A673 (cell line): Measurements from ENCODE around the gene CRADD. TPM values are rescaled to one million over a fixed set of nuclear protein-coding genes. Genes with fewer than 3 reads are reported as not detected.

Source experiments
- BruUV-seq: library from RNA; stranded (reverse); fragments of 400-500 nt; replicated peaks from 2 replicates; lab custom pipeline; 2021; lab: Mats Ljungman, UMichigan
- CTCF ChIA-PET: fragments of 300-600 bp; sonication (Branson Sonifier 250); formaldehyde crosslinking; loops from one replicate; lab custom pipeline; 2022; ENCODE audit warnings: antibody characterized with exemption; lab: Charles Lee
- POLR2A ChIA-PET: fragments of 300-600 bp; sonication (Branson Sonifier 250); formaldehyde crosslinking; loops from one replicate; lab custom pipeline; 2022; ENCODE audit warnings: antibody characterized with exemption; ENCODE audit not compliant: low non-redundant PET; lab: Charles Lee
- DNase-seq: peaks from one replicate; pipeline ENCODE4 v3.0.0-alpha.2; 2015; ENCODE audit warnings: low spot score
- H3K27ac ChIP-seq: fragments of 200-600 bp; sonication (generic); 2 replicates; pipeline ENCODE4 v1.5.1; 2016; ENCODE audit warnings: mixed run types, low read depth, mild to moderate bottlenecking, mixed read lengths, antibody characterized with exemption, low read length; ENCODE audit not compliant: poor library complexity, severe bottlenecking
- H3K27me3 ChIP-seq: fragments of 200-600 bp; sonication (generic); replicated peaks from 2 replicates; pipeline ENCODE4 v1.6.1; 2017; ENCODE audit warnings: mixed run types, low read depth, mild to moderate bottlenecking, mixed read lengths, antibody characterized with exemption, low read length; ENCODE audit not compliant: insufficient read depth, poor library complexity
- H3K36me3 ChIP-seq: fragments of 200-600 bp; sonication (generic); 2 replicates; pipeline ENCODE4 v1.6.1; 2016; ENCODE audit warnings: mixed run types, mild to moderate bottlenecking, mixed read lengths, antibody characterized with exemption, low read length; ENCODE audit not compliant: insufficient read depth, poor library complexity, severe bottlenecking
- H3K4me1 ChIP-seq: fragments of 200-600 bp; sonication (generic); 2 replicates; pipeline ENCODE4 v1.6.1; 2017; ENCODE audit warnings: mixed run types, mild to moderate bottlenecking, mixed read lengths, antibody characterized with exemption, low read length; ENCODE audit not compliant: insufficient read depth, poor library complexity, severe bottlenecking
- H3K4me3 ChIP-seq: fragments of 200-600 bp; sonication (generic); 2 replicates; pipeline ENCODE4 v1.5.1; 2016; ENCODE audit warnings: low read depth, mixed run types, mild to moderate bottlenecking, mixed read lengths, low read length; ENCODE audit not compliant: poor library complexity, severe bottlenecking
- H3K9me3 ChIP-seq: fragments of 200-600 bp; sonication (generic); 2 replicates; pipeline ENCODE4 v1.6.1; 2016; ENCODE audit warnings: mixed run types, low read depth, mild to moderate bottlenecking, mixed read lengths, antibody characterized with exemption, low read length; ENCODE audit not compliant: poor library complexity, severe bottlenecking
- CTCF ChIP-seq: fragments of 300-800, 200-600 bp; sonication (generic); conservative IDR thresholded peaks from 2 replicates; pipeline ENCODE4 v1.5.1; 2017; ENCODE audit warnings: low read depth, mild to moderate bottlenecking, antibody characterized with exemption, low read length, moderate library complexity, mixed read lengths
- EZH2 ChIP-seq: fragments of 200-600 bp; sonication (generic); IDR thresholded peaks from 2 replicates; pipeline ENCODE4 v1.6.1; 2017; ENCODE audit warnings: borderline replicate concordance, low read depth, mild to moderate bottlenecking, mixed read lengths, antibody characterized with exemption, low read length; ENCODE audit not compliant: poor library complexity, severe bottlenecking
- intact Hi-C: fragments of 100-400 bp; cut with micrococcal nuclease; formaldehyde crosslinking; loops from one replicate; pipeline ENCODE4 v1.10.0; 2022; ENCODE audit not compliant: unreplicated experiment
- total RNA-seq: library from RNA; stranded (reverse); gene quantifications from 2 replicates; pipeline ENCODE4 v1.2.3, GENCODE V29; 2021

Gene CRADD
- total RNA-seq, 1 experiment from 2014 or later, result 9.1 TPM

DNA sequence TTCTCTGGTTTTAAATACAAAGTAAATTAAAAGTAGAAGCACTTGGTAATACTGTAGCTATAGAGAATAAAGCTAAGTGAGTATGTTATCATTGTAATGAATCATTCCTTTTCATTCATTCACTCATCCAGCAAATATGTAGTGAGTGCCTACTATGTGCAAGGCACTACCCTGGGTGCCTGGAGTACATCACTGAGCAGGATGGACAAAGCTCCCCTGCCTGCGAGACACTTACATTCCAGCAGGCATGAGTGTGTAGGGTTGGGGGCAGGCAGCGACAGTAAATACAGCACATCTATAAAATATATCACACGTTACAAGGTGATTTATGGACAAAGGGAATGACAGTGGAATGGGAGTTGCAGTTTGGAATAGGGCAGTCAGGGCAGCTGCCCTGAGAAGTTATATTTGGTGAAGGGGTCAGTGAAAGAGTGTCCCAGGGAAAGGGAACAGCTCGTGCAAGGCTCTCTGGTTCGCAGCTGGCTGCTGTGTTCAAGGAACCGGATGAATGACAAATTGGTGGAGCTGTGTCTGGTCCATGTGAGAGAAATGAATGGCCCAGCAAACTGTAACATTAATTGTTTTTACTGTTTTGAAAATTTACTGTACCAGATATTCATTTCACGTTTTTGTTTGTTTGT, 159.6 kb downstream of the CRADD start:
- ChIA-PET CTCF (interaction anchor here (0.7 kb wide), 1 partner anchor 335 kb away, joined by 5 read pairs; no protein-coding TSS in a partner anchor), POLR2A (no interaction called here)
- no peaks in the 10 kb centered on the region for H3K27me3 ChIP-seq
- no peaks in the 10 kb centered on the region for H3K9me3 ChIP-seq
- DNase-seq, result no peak
- H3K4me1 ChIP-seq, result no peaks in the 10 kb centered on the region
- no TSS peak for BruUV-seq
- H3K27ac ChIP-seq, result no peak overlapping the region
- no peaks in the 10 kb centered on the region for H3K36me3 ChIP-seq
- intact Hi-C loops, result no loop called here
- TF ChIP-seq EZH2, result no peak
- TF ChIP-seq CTCF, result no peak
- H3K4me3 ChIP-seq, result no peak overlapping the region

DNA sequence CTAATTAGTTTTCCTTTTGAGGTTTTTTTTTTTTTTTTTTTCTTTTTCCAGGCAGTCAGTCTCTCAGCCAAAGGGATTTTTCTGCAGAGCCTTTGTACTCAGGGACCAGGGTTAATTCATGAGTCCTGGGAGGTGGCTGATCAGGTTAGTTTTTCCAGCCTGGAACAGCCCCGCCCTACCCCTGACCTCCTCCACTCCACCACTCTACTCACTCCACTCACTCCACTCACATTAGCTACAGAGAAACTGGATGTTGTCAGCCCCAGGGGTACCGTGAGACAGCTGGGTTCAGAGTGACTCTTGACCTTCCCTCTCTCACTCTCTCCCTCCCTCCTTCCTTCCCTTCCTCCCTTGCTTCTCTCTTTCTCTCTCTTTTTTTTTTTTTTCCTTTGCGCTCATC, 161.0 kb downstream of the CRADD start:
- ChIA-PET POLR2A (no interaction called here), CTCF (no interaction called here)
- no peak for DNase-seq
- no peak overlapping the region for H3K4me3 ChIP-seq
- no peaks in the 10 kb centered on the region for H3K27me3 ChIP-seq
- H3K36me3 ChIP-seq, result no peaks in the 10 kb centered on the region
- H3K9me3 ChIP-seq, result no peaks in the 10 kb centered on the region
- H3K27ac ChIP-seq, result no peak overlapping the region
- H3K4me1 ChIP-seq, result no peaks in the 10 kb centered on the region
- no TSS peak for BruUV-seq
- no peak for TF ChIP-seq CTCF
- no peak for TF ChIP-seq EZH2
- intact Hi-C loops, result no loop called here

- Histone ChIP-seq H3K36me3 (no peaks in the 10 kb centered on the region), H3K27me3 (no peaks in the 10 kb centered on the region), H3K9me3 (no peaks in the 10 kb centered on the region), H3K4me1 (no peaks in the 10 kb centered on the region), H3K4me3 (no peak overlapping the region), H3K27ac (no peak overlapping the region)
- no TSS peak for BruUV-seq
- TF ChIP-seq EZH2, result no peak
- TF ChIP-seq CTCF, result no peak; the same call in 1 of the 2 replicates
- CTCF ChIA-PET, result interaction anchor here (0.5 to 1.0 kb wide), 2 partner anchors 72 to 313 kb away, joined by 3 read pairs; no protein-coding TSS in a partner anchor
- no peak for DNase-seq
- intact Hi-C loops, result no loop called here
- POLR2A ChIA-PET, result no interaction called here
Observed at GRCh38 chr12:93839064-93839463, 161.9 kb downstream of the CRADD start.
